T follicular helper cell (primary cell): ENCODE measurements around the gene HNRNPH2.
A peak's percentile ranks its signal among the peaks of the same experiment; 100 is the strongest.

ENCODE experiments used
- DNase-seq: peaks from one replicate; pipeline ENCODE4 v3.0.0-alpha.2; 2020; ENCODE audit warnings: low read depth

The HNRNPH2 gene

DNA sequence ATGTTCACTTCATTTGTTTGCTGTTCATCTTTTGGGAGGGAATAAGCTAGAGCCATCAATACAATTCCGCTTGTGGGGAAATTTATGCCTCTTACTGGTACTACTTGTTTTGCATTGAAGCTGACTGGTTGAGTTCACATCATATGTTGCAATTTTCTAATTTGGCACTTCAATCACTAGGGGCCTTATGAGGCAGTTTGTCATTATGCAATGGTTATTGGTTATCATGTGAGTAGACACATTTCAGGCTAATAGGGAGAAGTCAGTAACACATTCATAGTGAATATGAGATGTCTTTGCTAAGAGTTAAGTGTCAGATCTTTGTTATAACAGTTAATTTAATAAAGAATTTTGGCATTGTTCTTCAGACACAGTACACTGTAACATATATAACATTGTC lies 12.2 kb upstream of the HNRNPH2 start:
- no peak for DNase-seq

DNA sequence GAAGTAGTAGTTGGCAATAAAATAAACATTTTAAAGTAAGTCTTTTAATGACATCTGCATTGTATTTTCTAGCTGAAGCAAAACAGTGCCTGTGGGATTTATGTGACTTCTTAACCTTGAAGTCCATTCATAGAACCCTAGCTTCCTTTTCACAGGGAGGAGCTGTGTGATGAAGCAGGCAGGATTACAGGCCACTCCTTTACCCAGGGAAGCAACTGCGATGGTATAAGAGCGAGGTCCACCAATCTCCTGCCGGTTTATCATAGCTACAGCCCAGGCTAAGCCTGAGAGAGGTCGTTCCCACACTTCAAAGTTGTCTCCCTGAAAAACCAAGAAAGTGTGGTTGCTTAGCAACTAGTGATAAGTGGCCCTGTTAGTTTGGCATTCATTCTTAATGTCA lies 10.2 kb upstream of the HNRNPH2 start:
- DNase-seq, result no peak

DNA sequence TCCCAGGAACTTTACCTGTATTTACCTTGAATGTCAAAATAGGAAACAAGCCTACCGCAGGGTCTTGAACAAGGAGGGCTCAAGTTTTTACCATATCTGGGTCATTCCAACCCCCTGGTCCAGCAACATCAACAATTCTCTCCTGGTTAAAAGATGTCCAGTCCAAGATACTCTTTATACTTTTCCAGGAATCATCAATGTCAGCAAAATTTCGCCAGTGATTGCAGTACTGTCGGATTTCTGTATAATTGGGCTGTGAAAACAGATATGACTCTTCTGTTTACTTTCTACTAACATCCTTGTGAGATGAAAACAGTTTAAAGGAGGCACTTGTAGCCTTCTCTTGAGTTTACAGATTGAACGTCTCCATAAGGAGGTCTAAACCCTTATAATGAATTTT lies 9.3 kb upstream of the HNRNPH2 start:
- DNase-seq, result no peak

DNA sequence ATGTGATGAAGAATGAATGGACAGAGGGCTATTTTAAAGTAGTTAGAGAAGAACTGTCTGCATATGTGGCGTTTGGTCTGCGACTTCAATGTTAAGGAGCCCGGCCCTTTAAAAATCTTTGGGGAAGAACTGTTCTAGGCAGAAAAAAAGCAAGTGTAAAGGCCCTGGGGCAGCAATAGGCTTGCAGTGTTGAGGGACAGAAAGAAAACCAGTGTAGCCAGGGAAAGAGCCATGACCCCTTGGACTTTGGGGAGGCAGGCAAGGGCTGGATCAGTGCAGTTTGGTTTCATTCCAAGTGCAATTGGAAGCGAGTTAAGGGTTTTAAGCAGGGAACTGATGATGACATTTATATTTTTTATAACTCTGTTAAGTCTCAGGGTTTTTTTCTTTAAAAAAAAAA lies 8.2 kb upstream of the HNRNPH2 start:
- DNase-seq, result no peak

DNA sequence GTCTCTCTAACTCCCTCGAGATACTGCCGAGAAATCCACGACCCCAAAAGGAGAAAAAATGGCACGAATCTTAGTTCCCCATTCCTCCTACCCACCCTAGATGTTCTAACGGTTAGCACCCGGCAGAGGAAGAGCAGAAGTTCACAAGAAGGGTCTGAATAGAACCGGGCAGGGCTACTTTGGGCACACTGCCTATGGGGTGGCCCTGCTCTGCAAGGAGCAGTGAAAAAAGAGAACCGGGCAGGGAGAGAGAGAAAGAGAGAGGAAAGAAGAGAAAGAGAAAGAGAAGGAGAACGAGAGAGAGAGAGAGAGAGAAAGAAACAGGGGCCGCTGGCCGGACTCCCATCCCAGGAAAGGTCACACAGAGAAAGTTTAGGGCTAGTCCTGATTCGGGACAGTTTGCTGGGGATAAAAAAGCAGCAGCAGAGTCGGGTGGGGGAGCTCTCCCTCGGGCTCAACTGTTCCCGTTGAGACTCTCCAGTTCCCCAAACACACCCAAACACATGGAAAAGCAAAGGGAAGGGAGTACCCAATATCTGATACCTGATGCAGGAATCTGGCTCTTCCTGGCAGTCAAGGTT lies 765 bp upstream of the HNRNPH2 start:
- no peak for DNase-seq

DNA sequence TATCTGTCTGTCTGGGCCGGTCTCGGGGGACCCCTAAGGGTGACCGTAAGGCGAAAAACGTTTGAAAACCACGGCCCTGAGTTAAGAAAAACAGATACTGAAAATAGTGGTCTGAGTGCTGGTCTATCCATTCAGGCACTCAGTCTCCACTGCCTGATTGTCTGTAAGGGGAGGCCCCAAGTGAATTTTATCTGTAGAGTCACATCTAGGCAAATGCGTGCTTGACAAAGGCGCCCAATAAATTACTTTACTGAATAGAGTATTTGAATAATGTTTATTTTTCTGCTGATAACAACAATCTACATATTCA lies 465 bp downstream of the HNRNPH2 start:
- DNase-seq, result no peak

DNA sequence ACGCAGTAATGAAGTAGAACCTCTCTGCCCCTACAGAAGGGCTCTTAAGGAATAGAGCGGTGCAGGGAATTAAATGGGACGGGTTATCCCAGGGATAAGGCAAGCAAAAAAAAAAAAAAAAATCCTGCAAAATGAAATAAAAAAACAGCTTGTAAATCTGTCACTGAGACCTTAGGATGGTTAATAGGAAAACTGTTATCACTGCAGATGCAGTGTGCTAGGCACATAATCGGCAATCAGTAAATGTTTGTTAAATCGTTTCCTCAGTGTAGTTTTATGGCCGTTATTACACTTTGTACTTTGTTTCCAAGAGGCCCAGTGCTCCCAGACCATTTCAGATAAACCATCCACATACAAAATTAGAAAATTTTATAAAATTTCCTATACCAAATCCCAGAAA lies 1.0 kb downstream of the HNRNPH2 start:
- DNase-seq, result no peak

DNA sequence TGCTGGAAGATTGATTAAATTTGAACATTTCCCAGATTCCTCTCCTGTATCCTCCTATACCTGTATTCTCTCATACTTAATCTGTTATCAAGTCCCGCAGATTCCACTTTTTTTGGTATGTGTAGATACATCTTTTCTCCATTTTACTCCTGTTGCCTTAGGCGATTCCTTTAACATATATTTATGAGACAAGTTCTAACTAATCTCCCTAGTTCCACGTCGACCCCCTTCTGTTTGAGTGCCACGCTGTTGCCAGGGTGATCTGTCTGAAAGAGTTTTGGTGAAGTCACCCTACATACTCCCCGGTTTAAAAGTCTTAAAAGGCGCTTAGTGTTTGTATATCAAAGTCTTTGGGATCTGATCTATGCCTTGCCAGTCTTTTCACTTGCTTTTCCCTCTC lies 2.4 kb downstream of the HNRNPH2 start:
- DNase-seq, result no peak

DNA sequence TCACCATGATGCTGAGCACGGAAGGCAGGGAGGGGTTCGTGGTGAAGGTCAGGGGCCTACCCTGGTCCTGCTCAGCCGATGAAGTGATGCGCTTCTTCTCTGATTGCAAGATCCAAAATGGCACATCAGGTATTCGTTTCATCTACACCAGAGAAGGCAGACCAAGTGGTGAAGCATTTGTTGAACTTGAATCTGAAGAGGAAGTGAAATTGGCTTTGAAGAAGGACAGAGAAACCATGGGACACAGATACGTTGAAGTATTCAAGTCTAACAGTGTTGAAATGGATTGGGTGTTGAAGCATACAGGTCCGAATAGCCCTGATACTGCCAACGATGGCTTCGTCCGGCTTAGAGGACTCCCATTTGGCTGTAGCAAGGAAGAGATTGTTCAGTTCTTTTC lies 4.0 kb downstream of the HNRNPH2 start:
- DNase-seq, result no peak

DNA sequence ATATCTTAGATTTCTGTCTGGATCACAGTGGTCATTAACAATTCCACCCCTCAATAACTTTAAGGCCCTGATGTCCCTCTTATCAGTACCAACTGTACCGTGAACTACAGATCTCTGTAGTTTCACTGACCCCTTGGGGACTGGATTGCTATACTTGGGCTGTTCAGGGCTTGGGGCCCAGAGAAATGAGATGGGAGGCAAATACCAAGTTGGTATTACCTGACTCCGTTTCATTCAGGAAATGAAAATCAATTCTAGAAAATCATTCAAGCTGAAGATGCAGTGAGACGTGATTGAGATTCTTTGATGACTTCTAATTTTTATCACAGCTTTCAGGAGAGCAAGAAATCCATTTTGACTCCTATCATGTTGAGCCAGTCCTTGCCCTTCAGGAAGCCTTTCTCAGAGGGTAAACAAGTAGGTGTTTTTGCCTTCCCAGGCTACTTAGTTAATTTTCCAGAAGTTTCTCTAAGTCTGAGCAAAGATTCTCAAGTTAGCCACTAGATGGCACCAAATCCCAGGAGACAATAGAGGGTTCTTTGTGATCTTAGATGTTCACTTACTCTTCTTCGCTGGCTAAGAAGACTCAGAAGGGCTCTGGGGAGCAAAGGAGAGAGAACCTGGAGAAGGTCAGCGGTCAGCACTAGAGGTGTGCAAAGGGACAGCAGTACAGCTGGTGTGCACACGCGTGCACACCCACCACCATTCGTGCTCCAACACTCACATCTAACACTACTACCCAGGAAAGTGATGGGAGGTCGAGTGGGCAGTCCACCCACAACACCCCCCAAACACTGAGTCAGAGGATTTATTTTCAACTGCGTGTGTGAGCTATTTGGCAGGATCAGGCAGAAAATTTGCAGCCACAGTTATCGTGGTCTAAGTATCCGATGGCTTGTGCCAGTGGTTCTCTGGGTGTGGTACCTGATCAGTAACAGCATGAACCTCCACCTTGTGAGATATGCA lies 7.4 kb downstream of the HNRNPH2 start:
- peak; percentile 20 for DNase-seq

DNA sequence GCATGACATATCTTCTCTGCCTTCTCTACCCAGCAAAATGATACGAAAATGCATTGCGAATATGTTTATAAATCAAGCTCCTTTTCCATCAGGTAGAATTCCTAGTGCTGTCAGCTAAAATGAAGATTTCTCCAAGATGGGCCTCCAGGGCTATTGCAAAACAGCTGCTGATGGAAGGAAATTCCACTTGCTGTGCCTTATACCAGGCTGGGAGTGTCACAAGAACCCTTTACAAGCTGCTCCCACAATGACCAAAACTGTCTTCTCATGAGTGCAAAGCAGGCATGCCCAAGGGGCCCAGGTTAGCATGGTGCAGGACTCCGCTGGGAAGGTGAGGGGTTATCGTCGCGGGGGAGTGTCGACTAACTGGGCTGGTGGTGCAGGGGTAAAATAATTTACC lies 8.7 kb downstream of the HNRNPH2 start:
- no peak for DNase-seq

DNA sequence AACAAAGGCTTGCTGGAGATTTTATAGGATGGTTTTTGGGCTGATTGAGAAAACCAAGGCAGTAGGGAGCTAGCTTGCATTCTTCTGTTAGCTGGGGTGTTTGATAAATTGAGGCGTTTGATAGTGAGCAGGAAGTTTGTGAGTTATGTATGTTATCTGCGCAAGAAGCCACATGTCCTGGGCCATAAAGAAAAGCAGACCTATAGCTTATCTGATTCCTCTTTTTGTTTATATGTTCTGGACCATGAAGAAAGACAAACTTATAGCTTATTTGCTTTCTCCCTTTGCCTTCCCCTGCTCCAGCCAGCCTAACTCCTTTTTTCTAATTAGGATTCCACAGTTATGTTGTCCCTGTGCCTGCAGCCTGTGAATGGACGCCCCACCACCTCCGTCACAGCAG lies 9.2 kb downstream of the HNRNPH2 start:
- DNase-seq, result no peak

DNA sequence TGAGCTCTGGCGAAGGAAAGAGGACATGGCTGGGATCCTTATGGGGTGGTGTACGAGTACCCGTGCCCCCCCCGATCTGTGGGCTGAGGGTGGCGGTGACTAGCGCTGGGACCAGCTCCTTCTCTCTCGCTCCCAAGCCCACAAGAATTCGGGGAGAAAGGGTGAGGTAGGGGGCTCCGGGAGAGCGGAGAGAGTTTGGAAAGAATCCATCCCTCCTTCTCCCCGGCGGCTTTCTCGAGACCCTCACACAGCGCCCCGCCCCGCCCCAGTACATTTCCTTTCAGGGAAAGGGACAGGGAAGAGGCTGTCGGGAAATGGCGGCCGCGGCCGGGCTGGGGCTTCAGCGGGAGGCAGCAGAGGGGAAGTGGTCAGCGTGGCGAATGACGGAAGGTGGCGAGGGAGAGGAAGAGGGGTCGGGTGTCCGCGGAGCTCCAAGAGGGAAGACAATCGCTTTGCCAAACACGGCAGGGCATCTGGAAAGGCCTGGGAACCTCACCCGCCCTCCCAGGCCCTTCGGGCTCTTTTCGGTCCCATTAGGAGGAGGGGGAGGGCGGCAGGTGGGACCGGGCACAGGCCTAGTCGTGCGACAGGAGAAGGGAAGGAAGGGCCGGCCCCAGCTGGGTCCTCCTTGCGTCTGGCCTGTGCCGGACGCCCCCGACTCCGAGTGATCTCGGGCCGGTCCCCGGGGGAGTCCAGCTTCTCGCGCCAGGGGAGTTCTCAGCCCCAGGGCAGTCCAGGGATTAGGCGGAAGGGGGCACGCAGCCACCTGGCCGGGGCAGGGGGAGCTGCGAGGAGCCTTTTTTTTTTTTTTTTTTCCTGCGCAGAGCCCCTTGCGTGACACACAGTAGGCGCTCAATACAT lies 10.2 kb downstream of the HNRNPH2 start:
- no peak for DNase-seq

DNA sequence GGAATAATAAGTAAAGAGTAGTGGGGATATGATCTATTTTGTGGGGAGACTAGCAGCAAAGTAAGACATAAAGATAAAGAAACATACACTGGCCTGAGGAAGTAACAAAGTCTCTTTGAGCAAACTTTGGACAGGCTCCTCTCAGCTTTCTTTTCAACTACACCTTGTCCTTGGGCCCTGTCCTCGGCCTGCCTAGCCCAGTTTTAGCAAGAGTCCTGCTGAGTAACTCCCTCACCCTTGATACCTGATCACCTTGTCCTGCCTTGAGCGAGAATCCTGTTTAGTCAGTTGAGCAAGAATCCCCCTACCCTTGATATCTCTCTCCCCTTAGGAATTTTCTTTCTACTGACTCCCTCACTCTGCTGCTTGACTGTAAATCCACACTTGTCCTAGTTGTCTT lies 11.5 kb downstream of the HNRNPH2 start:
- no peak for DNase-seq

DNA sequence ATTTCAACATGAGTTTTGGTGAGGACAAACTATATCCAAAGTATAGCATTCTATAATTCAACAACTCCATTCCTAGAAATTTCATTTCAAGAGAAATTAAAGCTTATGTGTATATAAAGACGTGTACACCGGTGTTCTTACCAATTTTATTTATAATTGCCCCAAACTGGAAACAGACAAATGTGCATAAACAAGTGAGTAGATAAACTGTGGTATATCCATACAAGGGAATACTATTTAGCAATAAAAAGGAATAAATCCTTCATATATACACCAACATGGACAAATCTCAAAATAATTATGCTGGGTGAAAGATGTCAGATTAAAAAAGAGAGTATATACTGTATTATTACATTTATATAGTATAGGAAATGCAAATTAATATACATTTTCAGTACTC lies 19.9 kb downstream of the HNRNPH2 start:
- no peak for DNase-seq

DNA sequence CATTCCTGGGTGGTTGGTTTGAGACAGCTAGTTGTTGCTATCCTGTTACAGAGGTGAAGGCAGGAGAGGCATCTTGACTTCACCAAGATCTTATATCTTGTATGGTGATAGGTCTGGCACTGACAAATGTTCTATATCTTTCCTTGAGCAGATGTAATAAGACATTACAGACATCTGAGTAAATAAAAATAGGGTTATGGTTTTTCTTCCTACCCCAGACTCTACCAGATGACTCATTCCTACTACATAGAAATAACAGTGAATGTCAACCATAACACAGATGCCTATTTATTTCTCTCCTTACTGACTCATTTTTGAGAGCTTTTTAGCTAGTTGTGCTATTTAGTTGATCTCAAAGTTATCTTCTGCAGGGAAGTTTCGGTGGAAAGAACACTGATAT lies 21.9 kb downstream of the HNRNPH2 start:
- no peak for DNase-seq

DNA sequence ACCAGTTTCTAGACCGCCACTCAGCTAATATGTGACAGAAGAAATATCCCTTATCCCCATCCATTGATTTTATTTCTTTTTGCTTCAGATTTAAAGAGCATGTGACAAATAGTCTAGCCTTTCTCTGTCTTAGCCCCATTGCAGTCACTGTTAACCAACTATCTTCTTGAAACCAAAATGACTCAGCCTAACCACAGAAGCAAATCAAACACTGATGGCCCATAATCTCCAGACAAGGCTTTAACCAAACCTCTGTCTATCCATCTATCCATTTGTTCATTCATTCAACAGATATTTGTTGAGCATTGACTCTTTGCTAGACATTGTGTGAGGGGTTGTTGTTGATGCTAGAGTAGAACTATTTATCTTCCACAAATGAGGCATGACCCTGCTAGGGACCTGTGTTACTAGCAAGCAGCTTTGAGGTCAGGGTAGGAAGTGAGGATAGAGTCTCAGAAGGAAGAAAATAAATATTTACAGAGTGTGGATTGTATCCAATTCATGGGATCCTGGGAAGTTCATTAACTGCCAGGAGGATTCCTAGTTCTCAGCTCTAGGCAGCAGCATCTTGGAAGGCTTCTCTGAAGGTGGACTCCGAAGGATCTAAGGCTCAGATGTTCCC lies 22.5 kb downstream of the HNRNPH2 start:
- no peak for DNase-seq

DNA sequence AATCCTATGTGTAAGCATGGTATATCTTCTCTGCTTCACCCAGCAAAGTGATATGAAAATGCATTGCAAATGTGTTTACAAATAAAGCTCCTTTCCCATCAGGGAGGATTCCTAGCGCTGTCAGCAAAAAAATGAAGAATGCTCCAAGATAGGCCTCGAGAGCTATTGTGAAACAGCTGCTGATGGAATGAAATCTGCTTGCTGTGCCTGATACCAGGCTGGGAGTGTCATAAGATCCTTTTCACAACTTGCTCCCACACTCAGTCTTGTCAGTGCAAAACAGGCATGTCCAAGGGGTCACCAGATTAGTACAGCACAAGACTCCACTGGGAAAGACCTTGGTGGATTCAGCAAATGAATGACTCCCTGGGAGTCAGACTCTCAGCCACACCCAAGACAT lies 34.1 kb downstream of the HNRNPH2 start:
- no peak for DNase-seq

DNA sequence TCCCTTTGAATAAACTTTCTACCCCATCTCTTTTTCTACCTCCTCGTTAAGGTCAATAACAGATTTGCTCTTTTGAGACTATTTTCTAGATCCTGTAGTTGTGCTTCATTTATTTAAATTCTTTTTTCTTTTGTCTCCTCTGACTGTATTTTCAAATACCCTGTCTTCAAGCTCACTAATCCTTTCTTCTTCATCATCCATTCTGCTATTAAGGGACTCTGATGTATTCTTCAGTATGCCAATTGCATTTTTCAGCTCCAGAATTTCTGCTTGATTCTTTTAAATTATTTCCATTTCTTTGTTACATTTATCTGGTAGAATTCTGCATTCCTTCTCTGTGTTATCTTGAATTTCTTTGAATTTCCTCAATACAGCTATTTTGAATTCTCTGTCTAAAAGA lies 41.3 kb downstream of the HNRNPH2 start:
- DNase-seq, result no peak

DNA sequence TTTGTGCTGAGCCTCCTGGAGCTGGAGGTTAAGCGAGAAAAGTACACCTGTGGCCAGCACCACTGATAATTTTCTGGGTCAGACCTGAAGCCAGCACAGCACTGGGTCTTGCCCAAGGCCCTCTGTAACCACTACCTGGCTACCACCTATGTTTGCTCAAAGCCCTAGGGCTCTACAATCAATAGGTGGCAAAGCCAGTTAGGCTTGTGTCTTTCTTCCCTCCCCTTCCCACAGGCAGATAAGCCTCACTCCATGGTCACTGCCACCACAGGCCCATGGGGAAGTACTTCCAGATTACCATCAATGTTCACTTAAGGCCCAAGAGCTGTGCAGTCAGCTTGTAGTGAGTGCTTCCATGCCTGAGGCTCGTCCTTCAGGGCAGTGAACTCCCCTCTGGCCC lies 42.1 kb downstream of the HNRNPH2 start:
- no peak for DNase-seq

DNA sequence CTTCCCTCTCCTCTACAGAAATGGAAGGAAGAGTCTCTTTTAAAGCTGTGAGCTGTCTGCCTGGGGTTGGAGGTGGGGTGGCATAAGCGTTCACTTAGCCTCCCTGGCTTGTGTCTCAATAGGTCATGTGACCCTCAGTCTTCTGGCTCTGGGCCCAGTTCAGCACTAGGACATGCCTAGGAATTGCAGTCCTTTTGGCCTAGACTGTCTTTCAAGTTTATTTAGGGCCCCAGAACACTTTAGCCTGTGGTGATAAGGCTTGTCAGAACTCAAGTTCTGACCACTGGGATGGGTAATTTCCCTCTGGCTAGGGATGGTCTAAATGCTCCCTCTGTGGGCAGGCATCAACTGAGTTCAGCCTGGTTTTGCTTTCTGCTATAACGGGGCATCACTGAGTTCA lies 42.9 kb downstream of the HNRNPH2 start:
- no peak for DNase-seq

DNA sequence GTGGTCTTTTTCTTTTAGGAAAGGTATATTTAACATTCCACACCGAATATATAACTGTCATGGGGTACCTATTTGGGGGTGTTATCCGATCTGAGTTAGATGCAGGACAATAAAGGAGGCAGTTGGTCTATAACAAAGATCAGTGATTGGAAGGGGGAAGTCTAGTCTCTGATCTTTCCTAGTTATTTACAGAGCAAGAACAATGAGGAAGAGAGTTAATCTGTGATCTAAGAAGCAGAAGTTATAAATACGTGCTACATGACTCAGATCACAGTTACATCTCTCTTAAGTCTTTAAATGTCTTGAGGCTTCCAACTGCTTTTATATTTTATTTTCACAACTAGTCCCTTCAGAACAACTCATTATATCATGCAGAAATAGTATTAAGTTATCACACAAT lies 44.0 kb downstream of the HNRNPH2 start:
- DNase-seq, result no peak

DNA sequence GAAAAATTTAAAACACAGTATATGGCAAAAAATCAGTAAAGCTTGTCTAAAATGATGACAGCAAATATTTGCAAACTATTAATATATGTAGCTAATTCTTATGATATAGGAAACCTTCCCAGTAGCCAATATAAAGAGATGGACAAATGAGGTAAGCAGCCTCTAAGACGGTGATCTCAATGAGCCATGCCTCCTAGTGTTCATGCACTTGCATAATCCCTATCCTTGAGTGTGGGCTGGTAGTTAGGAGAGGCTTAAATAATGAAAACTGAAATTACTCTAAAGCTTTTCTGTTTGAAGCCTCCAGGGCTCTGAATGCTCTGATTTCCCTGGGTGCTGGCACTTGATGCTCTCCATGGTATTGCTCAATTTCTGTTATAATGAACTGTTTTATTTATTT lies 52.6 kb downstream of the HNRNPH2 start:
- DNase-seq, result no peak
